Epithelial cell of proximal tubule (primary cell): ENCODE measurements around the gene ZNRF4. TPM values are rescaled to one million over a fixed set of nuclear protein-coding genes. Genes with fewer than 3 reads are reported as not detected.

ENCODE experiments used
- DNase-seq: peaks from one replicate; pipeline ENCODE4 v3.0.0-alpha.2; 2011; ENCODE audit warnings: low read depth
- H3K4me3 ChIP-seq: 2 replicates; pipeline ENCODE4 v1.5.1; 2011; ENCODE audit warnings: low read depth, mild to moderate bottlenecking, low read length
- CTCF ChIP-seq: conservative IDR thresholded peaks from 2 replicates; pipeline ENCODE4 v1.5.1; 2012; ENCODE audit warnings: low read depth, mild to moderate bottlenecking, low read length
- total RNA-seq: library from RNA; depleted of rRNA; stranded (reverse); fragments of >200 nt; gene quantifications from 2 replicates; pipeline ENCODE4 v1.2.3, GENCODE V29; 2015

ZNRF4 gene
- total RNA-seq, 1 donor from 2014 or later, result not detected

- no peak for TF ChIP-seq CTCF
- DNase-seq, result no peak
- no peak overlapping the region for H3K4me3 ChIP-seq
Observed at GRCh38 chr19:5491565-5491964, 36.3 kb downstream of the ZNRF4 start.

DNA sequence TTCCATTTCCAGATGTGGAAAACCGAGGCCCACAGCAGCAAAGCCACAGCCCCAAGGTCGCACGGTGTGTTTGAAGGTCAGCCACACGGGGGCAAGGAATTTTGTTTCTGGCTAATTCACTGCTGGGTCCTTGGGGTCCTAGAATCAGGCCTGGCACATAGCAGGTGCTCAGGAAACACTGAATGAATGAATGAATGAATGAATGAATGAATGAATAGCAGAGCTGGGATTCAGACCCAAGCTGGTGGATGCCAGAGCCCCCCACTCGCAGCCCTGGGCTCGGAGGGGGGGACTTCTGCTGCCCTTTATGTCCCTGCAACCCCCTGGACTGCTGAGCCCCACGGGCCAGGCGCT, 37.0 kb downstream of the ZNRF4 start:
- DNase-seq, result no peak
- no peak for TF ChIP-seq CTCF
- H3K4me3 ChIP-seq, result no peak overlapping the region

DNA sequence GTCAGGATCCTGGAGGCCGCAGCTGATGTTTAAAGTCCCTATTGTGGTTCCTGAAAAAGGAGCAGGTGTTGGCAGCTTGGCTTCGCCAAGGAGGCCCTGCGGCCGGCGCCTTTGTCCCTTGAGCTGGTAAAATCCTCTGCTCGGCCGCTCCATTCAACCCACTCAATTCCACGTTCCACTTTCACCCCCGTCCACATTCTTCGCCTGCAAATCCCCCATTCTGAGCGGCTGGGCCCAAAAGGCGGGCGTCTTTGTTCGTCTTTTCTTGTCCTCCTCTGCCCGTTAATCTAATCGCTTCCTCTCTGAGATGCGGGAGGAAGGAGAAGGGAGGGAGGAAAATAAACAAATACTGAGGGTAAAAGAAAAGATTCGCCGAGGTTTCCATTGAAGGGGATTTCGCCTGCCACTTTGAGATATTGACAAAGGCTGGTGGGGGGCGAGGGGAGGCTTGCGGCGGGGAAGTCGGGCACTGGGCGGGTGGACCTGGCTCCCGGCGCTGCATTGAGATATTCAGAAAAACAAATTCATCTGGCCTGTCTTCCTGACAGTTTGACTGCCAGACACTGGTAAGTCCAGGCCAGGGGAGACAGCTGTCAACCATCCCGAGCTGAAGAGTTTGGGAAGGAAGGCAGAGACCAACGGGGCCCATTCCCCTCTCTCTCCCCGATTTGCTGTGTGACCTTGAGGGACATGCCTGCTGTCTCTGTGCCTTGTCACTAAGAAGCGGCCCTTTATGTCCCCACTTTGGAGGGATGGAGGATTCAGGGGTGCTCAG, 37.6 kb downstream of the ZNRF4 start:
- no peak for DNase-seq
- H3K4me3 ChIP-seq, result no peak overlapping the region
- no peak for TF ChIP-seq CTCF

DNA sequence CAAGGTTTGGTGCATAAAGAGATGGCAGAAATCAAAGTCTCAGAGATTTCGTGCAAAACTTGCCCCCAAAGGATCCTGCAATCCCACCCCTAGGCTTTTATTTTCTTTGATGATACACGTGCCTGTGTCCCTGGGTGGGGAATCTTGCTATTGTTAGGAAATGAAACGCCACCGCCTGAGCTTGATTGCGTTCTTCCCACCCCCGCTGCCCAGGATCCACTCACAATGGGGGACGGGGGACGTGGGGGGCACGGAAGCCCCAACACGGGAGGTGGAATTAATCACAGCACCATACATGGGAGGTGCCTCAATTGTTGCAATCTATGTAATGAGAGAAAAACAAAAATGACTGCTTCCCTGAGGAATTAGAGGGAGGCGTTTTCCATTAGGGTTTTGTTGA, 39.6 kb downstream of the ZNRF4 start:
- no peak for TF ChIP-seq CTCF

GRCh38 chr19:5495792-5496191, 40.6 kb downstream of the ZNRF4 start:
- no peak for DNase-seq
- no peak overlapping the region for H3K4me3 ChIP-seq
- TF ChIP-seq CTCF, result no peak

More for the DNA sequence above, 39.6 kb downstream of the ZNRF4 start:
- DNase-seq, result no peak
- no peak overlapping the region for H3K4me3 ChIP-seq

- DNase-seq, result no peak
- TF ChIP-seq CTCF, result no peak
Observed at GRCh38 chr19:5497297-5497696, 42.1 kb downstream of the ZNRF4 start.

More at GRCh38 chr19:5497297-5497696, 42.1 kb downstream of the ZNRF4 start:
- no peak overlapping the region for H3K4me3 ChIP-seq
